GM23248 (cell line): ENCODE results near the gene QSOX1.

Experiments used
- EZH2 ChIP-seq: fragments of 200-600 bp; sonication (generic); IDR thresholded peaks from 2 replicates; pipeline ENCODE4 v1.6.1; 2018; ENCODE audit warnings: antibody characterized with exemption, mild to moderate bottlenecking; ENCODE audit not compliant: insufficient read depth, poor library complexity, severe bottlenecking
- EZH2phosphoT487 ChIP-seq: fragments of 200-600 bp; sonication (generic); IDR thresholded peaks from 2 replicates; pipeline ENCODE4 v1.6.1; 2018; ENCODE audit warnings: antibody characterized with exemption, moderate library complexity, mild to moderate bottlenecking, low read depth; ENCODE audit not compliant: insufficient read depth

GRCh38 chr1:180229483-180230415 lies 75.1 kb downstream of the QSOX1 start, which contains the start of gene LHX4:
- no peak for TF ChIP-seq EZH2
- no peak for TF ChIP-seq EZH2phosphoT487
